SK-N-SH treated with all-trans-retinoic acid at 6 μM for 48 hours (cell line): ENCODE measurements around the gene PROC.

Source experiments
- ARNTL ChIP-seq: fragments of 450-650 bp; formaldehyde crosslinking; IDR thresholded peaks from 2 replicates; pipeline ENCODE4 v1.5.0; 2020; ENCODE audit warnings: low read depth, mild to moderate bottlenecking, moderate library complexity, borderline replicate concordance
- OSR1 ChIP-seq: fragments of 250-450 bp; sonication (Bioruptor Pico); IDR thresholded peaks from 2 replicates; pipeline ENCODE4 v1.8.0; 2022; ENCODE audit warnings: moderate library complexity, mild to moderate bottlenecking, inconsistent platforms
- RARB ChIP-seq: fragments of 250-450 bp; sonication (Bioruptor Pico); IDR thresholded peaks from 2 replicates; pipeline ENCODE4 v1.8.0; 2021; ENCODE audit warnings: mild to moderate bottlenecking, moderate library complexity
- TF ChIP-seq, protein P1 (sequence below): fragments of 250-450 bp; sonication (Bioruptor Pico); IDR thresholded peaks from 2 replicates; pipeline ENCODE4 v1.8.0; 2020; ENCODE audit warnings: mild to moderate bottlenecking, moderate library complexity, borderline replicate concordance

- TF ChIP-seq RARB (CRISPR knock-in tag) (no peak), OSR1 (CRISPR knock-in tag) (no peak), ARNTL (CRISPR knock-in tag) (no peak)
- TF ChIP-seq, protein P1, sequence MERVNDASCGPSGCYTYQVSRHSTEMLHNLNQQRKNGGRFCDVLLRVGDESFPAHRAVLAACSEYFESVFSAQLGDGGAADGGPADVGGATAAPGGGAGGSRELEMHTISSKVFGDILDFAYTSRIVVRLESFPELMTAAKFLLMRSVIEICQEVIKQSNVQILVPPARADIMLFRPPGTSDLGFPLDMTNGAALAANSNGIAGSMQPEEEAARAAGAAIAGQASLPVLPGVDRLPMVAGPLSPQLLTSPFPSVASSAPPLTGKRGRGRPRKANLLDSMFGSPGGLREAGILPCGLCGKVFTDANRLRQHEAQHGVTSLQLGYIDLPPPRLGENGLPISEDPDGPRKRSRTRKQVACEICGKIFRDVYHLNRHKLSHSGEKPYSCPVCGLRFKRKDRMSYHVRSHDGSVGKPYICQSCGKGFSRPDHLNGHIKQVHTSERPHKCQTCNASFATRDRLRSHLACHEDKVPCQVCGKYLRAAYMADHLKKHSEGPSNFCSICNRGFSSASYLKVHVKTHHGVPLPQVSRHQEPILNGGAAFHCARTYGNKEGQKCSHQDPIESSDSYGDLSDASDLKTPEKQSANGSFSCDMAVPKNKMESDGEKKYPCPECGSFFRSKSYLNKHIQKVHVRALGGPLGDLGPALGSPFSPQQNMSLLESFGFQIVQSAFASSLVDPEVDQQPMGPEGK (CRISPR knock-in tag), result no peak
These were observed 37.6 kb downstream of the PROC start for GRCh38 chr2:127455566-127456493.
